ENCODE results near the gene USP34.
"Not testable (repeated sequence)": the region's sequence is repeated elsewhere in the genome, so short reads cannot be mapped to it uniquely, and the experiment has no call there.

The USP34 gene

GRCh38 chr2:61176755-61177726, 293.8 kb downstream of the USP34 start:
- peaks cover 42% of the 10 kb centered on the region for H3K36me3 Mint-ChIP-seq (ENCODE audit: low read depth)
- intact Hi-C loops (cut with micrococcal nuclease) = loop anchor here (1.0 to 5.0 kb wide), 2 partner anchors 32 to 110 kb away; partner anchors contain the start of gene SANBR
- H3K27ac Mint-ChIP-seq = peak overlapping the region; percentile 93
- H3K9me3 Mint-ChIP-seq = no peaks in the 10 kb centered on the region
- peaks cover 88% of the 10 kb centered on the region for H3K4me1 Mint-ChIP-seq (ENCODE audit: low read depth)
- peaks cover 8% of the 10 kb centered on the region for H3K27me3 Mint-ChIP-seq
- peak overlapping the region; percentile 91 for H3K4me3 Mint-ChIP-seq

GRCh38 chr2:61175036-61175435, 295.9 kb downstream of the USP34 start:
- H3K36me3 Mint-ChIP-seq (ENCODE audit: low read depth) = peaks cover 22% of the 10 kb centered on the region
- H3K27ac Mint-ChIP-seq = peak overlapping the region; percentile 21
- no peaks in the 10 kb centered on the region for H3K9me3 Mint-ChIP-seq
- intact Hi-C loops (cut with micrococcal nuclease) = loop anchor here (5.0 kb wide), 1 partner anchor 108 kb away; the partner anchor contains the start of gene SANBR
- no peak overlapping the region for H3K4me3 Mint-ChIP-seq
- peaks cover 83% of the 10 kb centered on the region for H3K4me1 Mint-ChIP-seq (ENCODE audit: low read depth)
- peaks cover 8% of the 10 kb centered on the region for H3K27me3 Mint-ChIP-seq

- Mint-ChIP-seq H3K9me3 (no peaks in the 10 kb centered on the region), H3K36me3 (ENCODE audit: low read depth) (peaks cover 6% of the 10 kb centered on the region), H3K4me3 (no peak overlapping the region), H3K27ac (peak overlapping the region; percentile 62), H3K4me1 (ENCODE audit: low read depth) (peaks cover 69% of the 10 kb centered on the region), H3K27me3 (peaks cover 8% of the 10 kb centered on the region)
- intact Hi-C loops (cut with micrococcal nuclease) = no loop called here
These were observed 297.8 kb downstream of the USP34 start for GRCh38 chr2:61173116-61173515.

- intact Hi-C loops (cut with micrococcal nuclease) = no loop called here
- no peak overlapping the region for H3K4me3 Mint-ChIP-seq
- H3K27me3 Mint-ChIP-seq = peaks cover 8% of the 10 kb centered on the region
- H3K36me3 Mint-ChIP-seq (ENCODE audit: low read depth) = peaks cover 2% of the 10 kb centered on the region
- H3K9me3 Mint-ChIP-seq = no peaks in the 10 kb centered on the region
- peak overlapping the region; percentile 62 for H3K27ac Mint-ChIP-seq
- peaks cover 65% of the 10 kb centered on the region for H3K4me1 Mint-ChIP-seq (ENCODE audit: low read depth)
These were observed 298.2 kb downstream of the USP34 start for GRCh38 chr2:61172671-61173070.

GRCh38 chr2:61167579-61167978, 303.3 kb downstream of the USP34 start:
- intact Hi-C loops (cut with micrococcal nuclease) = no loop called here
- H3K4me1 Mint-ChIP-seq (ENCODE audit: low read depth) = peaks cover 43% of the 10 kb centered on the region
- peaks cover 42% of the 10 kb centered on the region for H3K36me3 Mint-ChIP-seq (ENCODE audit: low read depth)
- H3K4me3 Mint-ChIP-seq = no peak overlapping the region
- H3K27me3 Mint-ChIP-seq = no peaks in the 10 kb centered on the region
- no peaks in the 10 kb centered on the region for H3K9me3 Mint-ChIP-seq
- peak overlapping the region; percentile 9 for H3K27ac Mint-ChIP-seq

GRCh38 chr2:61165946-61166345, 304.9 kb downstream of the USP34 start:
- Mint-ChIP-seq H3K4me3 (no peak overlapping the region), H3K9me3 (no peaks in the 10 kb centered on the region), H3K36me3 (ENCODE audit: low read depth) (peaks cover 45% of the 10 kb centered on the region), H3K4me1 (ENCODE audit: low read depth) (peaks cover 30% of the 10 kb centered on the region), H3K27me3 (no peaks in the 10 kb centered on the region), H3K27ac (peak overlapping the region; percentile 4)
- intact Hi-C loops (cut with micrococcal nuclease) = no loop called here

- H3K27me3 Mint-ChIP-seq; H3K9me3 Mint-ChIP-seq; H3K4me3 Mint-ChIP-seq; H3K27ac Mint-ChIP-seq; intact Hi-C loops (cut with micrococcal nuclease): not testable (repeated sequence)
- peaks cover 26% of the 10 kb centered on the region for H3K4me1 Mint-ChIP-seq (ENCODE audit: low read depth)
- peaks cover 53% of the 10 kb centered on the region for H3K36me3 Mint-ChIP-seq (ENCODE audit: low read depth)
These were observed 305.8 kb downstream of the USP34 start for GRCh38 chr2:61165082-61165481.

- H3K9me3 Mint-ChIP-seq = no peaks in the 10 kb centered on the region
- H3K36me3 Mint-ChIP-seq (ENCODE audit: low read depth) = peaks cover 59% of the 10 kb centered on the region
- peaks cover 41% of the 10 kb centered on the region for H3K4me1 Mint-ChIP-seq (ENCODE audit: low read depth)
- no peaks in the 10 kb centered on the region for H3K27me3 Mint-ChIP-seq
- intact Hi-C loops (cut with micrococcal nuclease) = no loop called here
- no peak overlapping the region for H3K4me3 Mint-ChIP-seq
- H3K27ac Mint-ChIP-seq = peak overlapping the region; percentile 26
These were observed 308.2 kb downstream of the USP34 start for GRCh38 chr2:61162721-61163120.

- peak within 1 kb of the TSS; percentile 26 for H3K27ac Mint-ChIP-seq
These were observed 309.0 kb downstream of the USP34 start, which contains the start of gene C2orf74 for GRCh38 chr2:61161888-61162287. Gene C2orf74 (plus strand): TSS chr2:61162188. CDS start chr2:61162515, 327 bp downstream.

GRCh38 chr2:61158356-61158955, 312.4 kb downstream of the USP34 start:
- Mint-ChIP-seq H3K4me3 (peak overlapping the region; percentile 6), H3K36me3 (ENCODE audit: low read depth) (peaks cover 25% of the 10 kb centered on the region), H3K4me1 (ENCODE audit: low read depth) (peaks cover 38% of the 10 kb centered on the region), H3K9me3 (no peaks in the 10 kb centered on the region), H3K27me3 (no peaks in the 10 kb centered on the region), H3K27ac (peak overlapping the region; percentile 69)
- intact Hi-C loops (cut with micrococcal nuclease) = no loop called here

More at GRCh38 chr2:61161888-61162287, 309.0 kb downstream of the USP34 start, which contains the start of gene C2orf74:
- intact Hi-C loops (cut with micrococcal nuclease) = no loop called here
- no peaks in the 10 kb centered on the region for H3K9me3 Mint-ChIP-seq
- peaks cover 49% of the 10 kb centered on the region for H3K4me1 Mint-ChIP-seq (ENCODE audit: low read depth)
- no peaks in the 10 kb centered on the region for H3K27me3 Mint-ChIP-seq
- peaks cover 57% of the 10 kb centered on the region for H3K36me3 Mint-ChIP-seq (ENCODE audit: low read depth)
- no peak within 1 kb of the TSS for H3K4me3 Mint-ChIP-seq

GRCh38 chr2:61157371-61158003, 313.4 kb downstream of the USP34 start:
- intact Hi-C loops (cut with micrococcal nuclease) = no loop called here
- peak overlapping the region; percentile 69 for H3K27ac Mint-ChIP-seq
- H3K9me3 Mint-ChIP-seq = no peaks in the 10 kb centered on the region
- H3K4me1 Mint-ChIP-seq (ENCODE audit: low read depth) = peaks cover 31% of the 10 kb centered on the region
- peaks cover 17% of the 10 kb centered on the region for H3K36me3 Mint-ChIP-seq (ENCODE audit: low read depth)
- no peak overlapping the region for H3K4me3 Mint-ChIP-seq
- H3K27me3 Mint-ChIP-seq = no peaks in the 10 kb centered on the region

GRCh38 chr2:61151436-61151835, 319.5 kb downstream of the USP34 start:
- Mint-ChIP-seq H3K9me3 (peaks cover 9% of the 10 kb centered on the region), H3K4me1 (ENCODE audit: low read depth) (no peaks in the 10 kb centered on the region), H3K4me3 (no peak overlapping the region), H3K27ac (no peak overlapping the region), H3K36me3 (ENCODE audit: low read depth) (peaks cover 36% of the 10 kb centered on the region), H3K27me3 (no peaks in the 10 kb centered on the region)
- intact Hi-C loops (cut with micrococcal nuclease) = no loop called here

- Mint-ChIP-seq H3K4me3 (no peak overlapping the region), H3K9me3 (peaks cover 9% of the 10 kb centered on the region), H3K27ac (no peak overlapping the region), H3K27me3 (no peaks in the 10 kb centered on the region), H3K36me3 (ENCODE audit: low read depth) (peaks cover 43% of the 10 kb centered on the region), H3K4me1 (ENCODE audit: low read depth) (no peaks in the 10 kb centered on the region)
- intact Hi-C loops (cut with micrococcal nuclease) = loop anchor here (10.0 kb wide), 1 partner anchor 616 kb away; no protein-coding TSS in a partner anchor
These were observed 321.8 kb downstream of the USP34 start for GRCh38 chr2:61149074-61149473.
